ENCODE measurements around the gene ZBTB40.

ZBTB40 gene

DNA sequence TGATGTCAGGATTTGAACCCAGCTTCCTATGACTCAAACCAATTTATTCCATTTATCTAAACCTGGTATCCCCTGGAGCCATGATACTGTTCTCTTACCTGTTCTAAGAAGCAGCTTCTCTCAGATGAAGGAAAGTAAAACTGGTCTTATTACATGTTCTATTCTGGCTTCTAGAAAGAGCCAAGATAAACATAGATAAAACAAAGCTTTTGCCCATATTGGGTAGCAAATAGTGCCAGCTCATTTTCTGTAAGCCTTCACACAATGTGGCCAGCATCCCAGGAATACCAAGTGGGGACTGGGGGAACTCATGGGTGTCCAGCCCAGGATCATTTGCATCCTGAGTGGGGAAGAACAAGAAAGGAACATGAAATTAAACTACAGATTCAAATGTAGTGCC is 58.2 kb downstream of the ZBTB40 start:
- DNase-seq, result no peak

- no peak for DNase-seq
These were observed 61.2 kb downstream of the ZBTB40 start for GRCh38 chr1:22512873-22513272.

DNA sequence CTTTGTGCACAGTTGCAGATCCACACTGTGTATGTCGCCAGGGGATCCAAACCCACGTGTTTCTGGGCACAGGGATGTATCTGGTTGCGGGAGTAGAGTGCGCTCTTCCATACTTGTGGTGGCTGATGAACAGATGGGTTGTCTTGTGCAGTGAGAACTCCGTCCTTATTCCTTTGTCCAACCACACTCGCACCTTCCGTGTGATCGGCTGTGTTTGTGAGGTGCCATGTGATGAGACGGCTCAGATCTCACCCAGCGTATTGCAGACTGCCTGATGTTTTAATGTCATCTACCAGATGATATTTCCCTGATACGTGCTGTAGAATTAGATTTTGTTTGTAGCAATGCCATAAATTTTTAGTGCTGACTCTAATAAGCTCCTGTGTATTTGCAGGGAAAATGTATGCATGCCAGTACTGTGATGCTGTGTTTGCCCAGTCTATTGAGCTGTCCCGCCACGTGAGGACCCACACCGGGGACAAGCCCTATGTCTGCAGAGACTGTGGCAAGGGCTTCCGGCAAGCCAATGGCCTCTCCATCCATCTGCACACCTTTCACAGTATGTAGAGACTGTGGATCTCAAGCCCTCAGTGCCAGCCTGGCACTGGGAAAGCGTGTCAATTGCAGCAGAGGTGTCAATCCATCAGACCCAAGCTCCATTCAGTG is 65.4 kb downstream of the ZBTB40 start:
- DNase-seq, result no peak

DNA sequence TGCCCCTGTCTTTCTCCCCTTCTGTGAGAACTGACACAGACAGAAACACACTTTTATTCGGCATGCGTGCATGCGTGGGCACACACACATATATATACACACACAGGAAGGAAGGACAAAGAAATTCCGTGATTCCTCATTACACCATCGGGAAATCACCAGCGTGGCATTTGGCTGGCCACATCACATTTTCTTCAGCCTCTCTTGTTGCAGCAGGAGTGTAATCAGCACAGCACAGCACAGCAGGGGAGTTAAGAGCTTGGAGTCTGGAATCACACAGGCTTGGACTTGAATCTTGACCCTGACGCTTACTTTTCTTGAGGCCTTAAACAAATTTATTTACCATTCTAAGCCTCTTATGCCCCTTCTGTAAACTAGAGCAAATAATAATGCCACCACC is 66.3 kb downstream of the ZBTB40 start:
- DNase-seq, result no peak

GRCh38 chr1:22518379-22518778 is 66.7 kb downstream of the ZBTB40 start:
- DNase-seq, result no peak

GRCh38 chr1:22520871-22521270 is 69.2 kb downstream of the ZBTB40 start:
- no peak for DNase-seq

DNA sequence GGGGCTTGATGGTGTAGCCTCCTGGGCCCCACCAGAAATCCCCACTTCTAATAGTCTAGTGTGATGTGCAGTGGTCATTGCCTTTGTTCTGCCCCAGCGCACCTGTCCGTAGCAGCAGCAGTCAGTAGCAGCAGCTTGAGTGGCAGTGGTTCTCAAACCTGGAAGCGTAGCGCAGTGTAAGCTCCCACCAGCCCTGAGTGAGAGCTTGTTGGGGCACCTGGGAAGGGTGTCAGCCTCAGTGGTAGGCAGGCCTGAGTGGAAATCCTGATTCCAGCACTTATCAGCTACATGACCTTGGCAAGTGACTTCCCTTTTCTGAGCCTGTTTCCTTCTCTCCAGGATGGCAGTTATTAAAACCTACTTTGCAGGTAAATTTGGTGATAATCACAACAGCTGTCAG is 70.0 kb downstream of the ZBTB40 start:
- no peak for DNase-seq

DNA sequence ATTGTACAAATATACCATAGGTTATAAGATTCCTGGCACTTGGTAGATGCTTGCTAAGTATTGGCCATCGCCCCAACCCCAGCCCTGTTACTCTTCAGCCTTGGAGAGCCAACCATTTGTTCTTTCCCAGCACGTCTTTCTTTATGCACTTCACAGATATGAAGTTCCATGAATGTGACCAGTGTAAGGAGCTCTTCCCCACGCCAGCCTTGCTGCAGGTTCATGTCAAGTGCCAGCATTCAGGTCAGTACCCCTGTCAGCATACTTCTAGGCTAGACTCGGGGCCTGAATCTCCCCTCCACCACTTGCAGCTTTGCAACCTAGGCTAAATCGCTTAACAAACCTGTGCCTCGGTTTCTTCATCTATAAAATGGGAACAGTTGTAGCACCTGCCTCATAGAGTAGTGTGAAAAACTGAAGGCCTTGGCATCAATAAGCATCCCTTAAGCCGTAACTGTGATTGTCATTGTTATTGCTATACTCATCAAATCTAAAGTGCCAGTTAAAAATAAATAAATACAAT is 70.6 kb downstream of the ZBTB40 start:
- DNase-seq, result no peak

DNA sequence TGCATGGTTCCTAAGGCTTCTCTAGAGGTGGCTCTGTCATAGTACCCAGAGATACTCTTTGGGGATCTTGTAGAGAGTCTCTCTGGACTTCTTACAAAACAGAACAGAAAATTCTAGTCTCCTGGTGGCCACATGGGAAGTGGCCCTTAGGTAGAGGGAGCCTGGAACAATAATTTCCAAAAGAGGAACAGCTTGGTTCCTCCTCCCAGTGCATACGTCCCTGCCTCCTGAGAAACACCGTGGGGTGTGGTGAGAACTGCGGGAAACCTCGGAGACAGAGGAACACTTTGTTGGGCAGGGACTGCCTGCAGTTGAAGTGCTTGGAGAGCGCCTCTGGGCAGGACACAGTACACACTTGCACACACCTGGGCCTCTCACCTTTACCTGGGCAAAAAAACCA is 72.8 kb downstream of the ZBTB40 start:
- DNase-seq, result no peak

GRCh38 chr1:22525211-22525610 is 73.6 kb downstream of the ZBTB40 start:
- DNase-seq, result no peak

DNA sequence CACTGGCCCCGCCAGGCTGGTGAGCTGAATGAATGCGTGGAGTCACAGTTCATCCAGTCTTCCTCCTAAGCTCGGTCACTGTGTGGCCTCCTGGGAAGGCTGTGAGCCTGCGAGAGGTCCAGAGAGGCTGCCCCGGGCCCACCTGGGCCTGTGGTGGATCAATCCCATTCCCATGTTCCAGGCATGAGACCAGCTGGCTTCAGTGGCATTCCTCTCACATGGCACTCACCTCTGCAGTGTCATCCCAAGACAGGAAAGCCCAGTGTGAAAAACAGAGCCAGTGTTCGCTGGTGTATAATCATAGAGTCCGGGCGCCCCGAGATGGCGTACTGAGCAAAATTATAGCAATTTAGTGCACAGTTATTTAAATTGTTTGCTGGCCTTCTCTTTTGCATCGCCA is 74.0 kb downstream of the ZBTB40 start:
- no peak for DNase-seq

DNA sequence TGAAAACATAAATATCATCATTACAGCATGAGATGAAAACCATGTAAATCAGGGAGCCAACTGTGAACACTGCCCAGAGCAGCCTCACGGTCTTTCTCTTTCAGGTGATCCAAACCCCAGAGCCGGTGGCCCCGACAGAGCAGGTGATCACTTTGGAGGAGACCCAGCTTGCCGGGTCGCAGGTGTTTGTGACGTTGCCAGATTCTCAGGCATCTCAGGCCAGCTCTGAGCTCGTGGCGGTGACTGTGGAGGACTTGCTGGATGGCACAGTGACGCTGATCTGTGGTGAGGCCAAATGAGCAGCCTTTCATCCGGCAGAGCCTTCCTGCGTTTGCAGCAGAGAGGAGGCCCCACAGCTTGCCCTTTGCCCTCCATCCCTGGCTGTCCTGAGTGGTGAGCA is 74.4 kb downstream of the ZBTB40 start:
- no peak for DNase-seq

DNA sequence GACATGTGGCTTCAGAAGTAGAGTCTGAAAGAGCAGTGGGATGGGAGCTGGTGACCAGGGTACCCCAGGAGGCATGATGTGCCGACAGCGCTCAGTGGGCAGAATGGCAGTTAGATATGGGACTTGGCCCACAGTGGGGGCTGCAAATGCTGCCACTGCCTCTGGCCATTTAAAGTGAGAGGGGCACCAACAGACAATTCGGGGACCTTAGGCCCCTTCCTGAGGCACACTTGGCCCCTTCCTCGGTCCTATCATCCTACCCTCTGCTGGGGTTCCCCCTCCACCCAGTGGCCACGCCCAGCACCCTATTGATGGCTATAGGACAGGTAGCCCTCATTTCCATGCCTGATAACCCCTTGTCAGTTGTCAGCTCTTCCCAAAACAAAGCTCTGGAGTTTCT is 75.0 kb downstream of the ZBTB40 start:
- DNase-seq, result no peak

DNA sequence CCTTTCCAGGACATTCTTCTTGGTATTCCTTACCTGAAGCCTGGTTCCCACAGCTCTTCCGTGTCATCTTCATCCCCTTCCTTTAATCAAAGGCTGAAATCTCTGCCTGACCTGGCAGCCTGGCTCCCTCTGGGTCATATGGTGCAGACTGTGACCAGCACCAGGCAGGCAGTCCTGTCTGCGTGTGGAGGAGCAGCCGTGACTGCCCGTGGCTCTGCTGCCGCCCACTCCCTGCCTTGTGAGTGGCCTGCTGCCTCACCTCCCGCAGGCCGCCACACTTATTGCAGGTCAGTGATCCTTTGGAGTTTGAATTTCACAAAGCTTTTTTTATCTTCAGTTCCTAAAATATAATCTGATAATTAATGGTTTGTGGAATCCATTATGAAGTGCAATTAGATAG is 75.5 kb downstream of the ZBTB40 start:
- no peak for DNase-seq

DNA sequence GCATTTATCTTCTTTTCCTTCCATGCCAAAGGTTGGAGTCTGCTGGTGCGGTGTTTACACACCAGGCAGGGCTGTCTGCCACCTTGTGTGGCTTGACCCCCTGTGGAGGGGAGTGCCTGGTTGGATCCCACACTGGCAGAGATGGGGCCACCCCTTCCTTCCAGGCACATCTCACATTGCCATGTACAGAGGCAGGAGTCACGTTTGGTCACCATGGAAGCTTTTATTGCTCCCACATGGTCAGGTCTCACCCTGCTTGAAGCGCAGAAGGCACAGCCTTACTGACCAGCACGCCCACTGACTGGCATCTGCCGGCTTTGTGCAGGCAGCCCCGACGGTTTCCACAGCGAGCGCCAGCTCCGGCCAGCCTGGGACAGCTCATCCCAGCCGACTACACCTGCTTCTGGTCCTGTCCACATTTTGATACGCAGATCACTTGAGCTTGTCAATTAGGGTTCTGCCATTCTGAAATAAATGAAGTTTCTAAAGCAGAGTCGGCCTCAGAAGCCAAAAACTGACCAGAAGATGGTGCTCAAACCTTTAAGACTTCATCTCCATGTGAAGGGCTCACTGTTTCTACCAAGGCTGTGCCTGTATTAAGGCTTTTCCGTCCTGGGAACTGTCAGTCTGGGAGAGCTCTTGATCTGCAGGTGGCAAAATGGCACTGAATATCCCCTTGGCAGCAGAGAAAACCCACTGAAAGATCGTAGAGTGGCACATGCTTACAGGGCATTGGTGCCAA is 76.1 kb downstream of the ZBTB40 start:
- no peak for DNase-seq

GRCh38 chr1:22528451-22528850 is 76.8 kb downstream of the ZBTB40 start:
- no peak for DNase-seq

DNA sequence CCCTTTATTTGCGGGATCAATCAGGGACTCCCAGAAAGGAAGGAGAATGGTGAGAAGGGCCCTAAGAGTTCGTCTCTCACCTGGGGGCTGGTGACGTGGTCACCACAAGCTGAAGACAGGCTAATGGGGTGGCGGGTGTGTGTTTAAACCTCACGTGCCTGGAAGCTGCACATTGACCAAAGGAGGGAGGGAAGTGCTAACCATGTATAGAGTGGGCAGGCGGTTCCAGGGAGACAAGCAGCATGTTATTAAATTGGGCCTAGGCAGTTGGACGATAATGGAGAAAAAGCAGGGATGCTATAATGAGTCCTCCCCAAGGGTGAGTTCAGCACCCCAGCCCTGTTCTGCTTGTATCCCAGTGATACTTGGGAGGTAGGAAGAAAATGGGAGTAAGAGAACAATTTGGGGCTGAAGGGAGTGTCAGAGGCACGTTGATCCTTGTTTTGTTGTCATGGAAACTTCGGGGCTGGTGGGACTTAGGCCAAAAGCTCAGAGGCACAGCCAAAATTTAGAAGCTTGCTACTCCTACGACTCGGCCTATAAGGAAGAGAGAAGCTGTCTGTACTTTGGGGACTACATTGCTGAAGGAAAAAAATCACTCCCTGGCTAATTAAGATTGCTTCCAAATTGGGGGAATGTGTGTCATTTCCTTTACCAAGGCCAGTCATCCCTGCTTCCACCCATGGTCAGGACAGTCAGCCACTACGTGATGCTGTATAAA is 78.4 kb downstream of the ZBTB40 start:
- DNase-seq, result no peak

DNA sequence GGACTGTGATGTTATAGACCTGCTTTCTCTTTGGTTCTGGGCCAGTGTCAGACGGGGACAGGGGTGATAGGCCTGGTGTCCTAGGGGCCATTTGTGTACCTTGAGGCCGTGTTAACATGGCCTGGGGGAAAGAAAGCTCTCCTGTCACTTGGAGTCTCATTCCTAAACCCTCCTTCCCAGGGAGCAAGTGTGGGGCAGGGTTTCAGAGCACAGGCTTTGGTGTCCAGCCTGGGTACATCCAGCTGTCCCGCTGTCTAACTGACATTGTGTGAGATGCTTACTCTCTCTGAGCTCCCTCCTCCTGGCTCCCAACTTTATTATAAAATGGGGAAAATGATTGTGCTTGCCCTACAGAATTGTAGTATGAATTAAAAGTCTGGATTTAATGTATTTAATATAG is 79.1 kb downstream of the ZBTB40 start:
- DNase-seq, result no peak

DNA sequence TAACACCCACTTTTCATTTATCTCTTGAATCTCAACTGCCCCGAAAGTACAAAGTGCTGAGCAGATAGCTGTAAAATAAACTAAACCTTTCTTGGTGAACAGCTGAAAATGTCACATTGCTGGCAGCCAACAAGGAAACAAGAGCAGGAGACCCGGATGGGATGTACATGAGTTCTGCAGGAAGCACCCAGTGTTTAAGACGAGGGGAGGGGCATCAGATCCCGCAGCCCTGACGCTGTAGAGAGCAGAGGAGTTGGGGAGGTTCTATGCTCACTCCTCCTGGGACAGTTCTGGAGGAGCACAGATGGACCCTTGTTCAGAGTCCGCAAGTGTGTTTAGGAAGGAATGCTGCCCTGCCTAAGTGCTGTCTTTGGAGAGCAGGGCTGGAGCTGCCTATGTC is 79.6 kb downstream of the ZBTB40 start:
- DNase-seq, result no peak

DNA sequence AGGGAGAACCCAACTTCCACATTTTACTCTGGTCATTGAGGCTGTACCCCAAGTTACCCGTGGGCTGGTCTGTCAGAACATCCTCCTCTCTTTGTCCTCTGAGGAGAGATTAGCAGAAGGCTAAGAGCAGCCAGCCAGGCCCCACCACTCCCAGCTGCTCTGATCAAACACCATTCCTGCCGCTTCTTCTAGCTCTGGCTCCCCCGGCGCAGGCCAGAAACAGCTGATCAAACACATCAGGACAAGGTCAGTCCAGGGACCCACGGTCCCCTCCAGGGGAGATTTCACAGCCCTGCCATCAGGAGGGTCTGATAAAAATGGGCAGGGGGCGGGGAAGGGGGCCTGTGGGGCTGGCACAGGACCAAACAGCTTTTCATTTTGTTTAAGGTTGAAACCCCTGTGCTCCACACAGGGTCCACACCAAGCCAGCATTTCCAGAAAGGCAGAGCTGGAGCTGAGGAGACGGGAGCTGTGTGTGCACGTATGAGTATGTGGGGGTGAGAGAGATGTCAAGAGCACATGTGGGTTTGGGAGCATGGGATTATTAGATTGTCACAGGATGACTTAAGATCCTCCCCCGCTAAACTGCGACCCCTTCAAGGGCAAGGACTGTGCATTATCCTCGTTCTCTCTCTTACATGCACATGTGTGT is 81.7 kb downstream of the ZBTB40 start:
- DNase-seq, result no peak

GRCh38 chr1:22534951-22535350 is 83.3 kb downstream of the ZBTB40 start:
- DNase-seq, result no peak

GRCh38 chr1:22535399-22535798 is 83.7 kb downstream of the ZBTB40 start:
- DNase-seq, result no peak

GRCh38 chr1:22536506-22536905 is 84.9 kb downstream of the ZBTB40 start:
- no peak for DNase-seq
